Endothelial cell of umbilical vein (primary cell): ENCODE data around the gene TNFSF13. TPM values are rescaled to one million over a fixed set of nuclear protein-coding genes. Genes with fewer than 3 reads are reported as not detected.

ENCODE experiments used
- BruUV-seq: library from RNA; stranded (reverse); fragments of 400-500 nt; replicated peaks from 2 replicates; lab custom pipeline; 2021; lab: Mats Ljungman, UMichigan
- CTCF ChIA-PET: fragments of 300-600, 350-600 bp; sonication (Branson Sonifier 250); formaldehyde crosslinking; loops from one replicate; lab custom pipeline; 2021; ENCODE audit warnings: antibody characterized with exemption, inconsistent platforms; lab: Charles Lee
- POLR2A ChIA-PET: fragments of 300-600, 350-600 bp; sonication (Branson Sonifier 250); formaldehyde crosslinking; loops from one replicate; lab custom pipeline; 2021; ENCODE audit warnings: antibody characterized with exemption, inconsistent platforms; lab: Charles Lee
- DNase-seq: peaks from one replicate; pipeline ENCODE4 v3.0.0-alpha.2; 2011; ENCODE audit warnings: low read depth, low spot score
- FAIRE-seq: peaks from 2 replicates; lab custom pipeline; 2011; peaks lifted over from hg19 to GRCh38; lab: Jason Lieb, UNC
- H2AFZ ChIP-seq: 2 replicates; pipeline ENCODE4 v1.6.0; 2012; ENCODE audit warnings: low read depth, low read length, control low read depth, inconsistent platforms
- H3K27ac ChIP-seq: 2 replicates; pipeline ENCODE4 v1.5.1; 2011; ENCODE audit warnings: low read depth, mild to moderate bottlenecking, control low read depth, low read length, moderate library complexity; ENCODE audit not compliant: insufficient read depth
- H3K27me3 ChIP-seq, 2 experiments: 2 replicates each; pipeline versions ENCODE4 v1.6.0 to v1.6.1; 2011; ENCODE audit warnings: low read length in 2 of 2, mixed read lengths in 1 of 2; ENCODE audit not compliant: control insufficient read depth in 2 of 2, insufficient read depth in 2 of 2
- H3K36me3 ChIP-seq, 2 experiments: 2 replicates in 1 of 2; 3 replicates in 1 of 2; pipeline ENCODE4 v1.5.1; 2011; ENCODE audit warnings: low read length in 2 of 2, mild to moderate bottlenecking in 1 of 2, moderate library complexity in 1 of 2; ENCODE audit not compliant: control insufficient read depth in 2 of 2, insufficient read depth in 2 of 2; ENCODE audit errors: extremely low read depth in 1 of 2
- H3K4me1 ChIP-seq: 3 replicates; pipeline ENCODE4 v1.5.1; 2011; ENCODE audit warnings: mild to moderate bottlenecking, low read length; ENCODE audit not compliant: control insufficient read depth, insufficient read depth; ENCODE audit errors: extremely low read depth
- H3K4me2 ChIP-seq: 2 replicates; pipeline ENCODE4 v1.6.1; 2011; ENCODE audit warnings: low read length, control low read depth, mixed read lengths; ENCODE audit not compliant: insufficient read depth
- H3K4me3 ChIP-seq, 3 experiments: fragments of 200-600 bp in 1 of 3; sonication (generic), shearing (Covaris generic) in 1 of 3; replicated peaks in 1 of 3; 2 replicates each; pipeline ENCODE4 v1.5.1; 2011 to 2016; ENCODE audit warnings: control low read depth in 3 of 3, low read length in 3 of 3, mild to moderate bottlenecking in 2 of 3, inconsistent platforms in 1 of 3, low read depth in 1 of 3, moderate library complexity in 1 of 3; ENCODE audit not compliant: insufficient read depth in 1 of 3
- H3K79me2 ChIP-seq: 2 replicates; pipeline ENCODE4 v1.6.0; 2012; ENCODE audit warnings: low read length, inconsistent platforms; ENCODE audit not compliant: control insufficient read depth, insufficient read depth
- H3K9ac ChIP-seq: replicated peaks from 2 replicates; pipeline ENCODE3; 2011; ENCODE audit warnings: low read length, control low read depth; ENCODE audit not compliant: insufficient read depth; ENCODE audit errors: extremely low read depth
- H3K9me1 ChIP-seq: replicated peaks from 3 replicates; pipeline ENCODE4 v1.6.0; 2011; ENCODE audit warnings: mild to moderate bottlenecking, low read length; ENCODE audit not compliant: control insufficient read depth, insufficient read depth; ENCODE audit errors: extremely low read depth
- H3K9me3 ChIP-seq: replicated peaks from 2 replicates; pipeline ENCODE4 v1.5.1; 2012; ENCODE audit warnings: low read length, inconsistent platforms; ENCODE audit not compliant: control insufficient read depth, insufficient read depth
- H4K20me1 ChIP-seq: replicated peaks from 2 replicates; pipeline ENCODE3; 2011; ENCODE audit warnings: mild to moderate bottlenecking, low read length; ENCODE audit not compliant: control insufficient read depth, insufficient read depth; ENCODE audit errors: extremely low read depth
- CTCF ChIP-seq, 2 donors: IDR thresholded peaks; 1 replicate in 1 of 2; 2 replicates in 1 of 2; pipeline ENCODE4 v1.5.1; 2011; ENCODE audit warnings: low read length in 2 of 2, mild to moderate bottlenecking in 2 of 2, moderate library complexity in 2 of 2, control low read depth in 1 of 2, inconsistent platforms in 1 of 2, low read depth in 1 of 2; ENCODE audit not compliant: insufficient read depth in 1 of 2; ENCODE audit errors: extremely low read depth in 1 of 2
- EZH2 ChIP-seq: IDR thresholded peaks from 2 replicates; pipeline ENCODE4 v1.6.1; 2012; ENCODE audit warnings: borderline replicate concordance, low read depth, mild to moderate bottlenecking, moderate library complexity, low read length, inconsistent platforms; ENCODE audit not compliant: severe bottlenecking
- FOS ChIP-seq: IDR thresholded peaks from 2 replicates; pipeline ENCODE4 v1.6.1; 2011; ENCODE audit warnings: mild to moderate bottlenecking, low read length, moderate library complexity, borderline replicate concordance; ENCODE audit not compliant: insufficient read depth
- GATA2 ChIP-seq: IDR thresholded peaks from 2 replicates; pipeline ENCODE4 v1.7.0; 2011; ENCODE audit warnings: low read depth, mild to moderate bottlenecking, moderate library complexity, mixed read lengths, low read length; ENCODE audit not compliant: insufficient read length, insufficient read depth
- JUN ChIP-seq: IDR thresholded peaks from 2 replicates; pipeline ENCODE4 v1.6.1; 2011; ENCODE audit warnings: borderline replicate concordance, low read depth; ENCODE audit not compliant: insufficient read length, insufficient read depth
- MAX ChIP-seq: IDR thresholded peaks from 2 replicates; pipeline ENCODE4 v1.6.1; 2011; ENCODE audit not compliant: insufficient read depth, insufficient read length
- MYC ChIP-seq: IDR thresholded peaks from one replicate; pipeline ENCODE4 v1.6.1; 2011; ENCODE audit warnings: mild to moderate bottlenecking, low read depth, low read length
- POLR2A ChIP-seq: IDR thresholded peaks from 2 replicates; pipeline ENCODE4 v1.6.1; 2012; ENCODE audit warnings: low read depth, mild to moderate bottlenecking, control low read depth, low read length
- POLR2AphosphoS5 ChIP-seq: IDR thresholded peaks from 2 replicates; pipeline ENCODE4 v1.6.1; 2012; ENCODE audit warnings: low read depth, mild to moderate bottlenecking, control low read depth, low read length, moderate library complexity; ENCODE audit not compliant: insufficient read depth
- dilution Hi-C: fragments of 300-500 bp; cut with MboI; formaldehyde crosslinking; loops from one replicate; pipeline ENCODE4 v1.15.0; 2019; ENCODE audit warnings: low sequenced_read_pairs; ENCODE audit not compliant: extremely low pct_ligation_motif_present
- intact Hi-C: fragments of 100-400 bp; cut with micrococcal nuclease; formaldehyde crosslinking; loops from one replicate; pipeline ENCODE4 v1.10.0; 2022
- polyA plus RNA-seq, 4 experiments: library from polyadenylated mRNA; depleted of rRNA in 3 of 4; stranded (reverse) in 3 of 4; unstranded in 1 of 4; fragments of >200 nt; gene quantifications; 2 replicates each; pipeline versions ENCODE4 v1.2.1 to v1.2.3, GENCODE V29; 2011 to 2012; ENCODE audit warnings: missing spikeins in 1 of 4
- total RNA-seq: library from RNA; stranded (reverse); gene quantifications from 2 replicates; pipeline ENCODE4 v1.2.3, GENCODE V29; 2021

The TNFSF13 gene
- total and polyA plus RNA-seq, 2 donors (not counting 3 experiments of a cell fraction or from before 2014, with no cell fraction given): 3.6 to 5.4 TPM

GRCh38 chr17:7523033-7523432, 35.5 kb upstream of the TNFSF13 start:
- Histone ChIP-seq H3K4me2 (no peak overlapping the region), H3K9me3 (no peaks in the 10 kb centered on the region), H4K20me1 (no peaks in the 10 kb centered on the region), H3K27ac (no peak overlapping the region), H3K9me1 (no peaks in the 10 kb centered on the region), H3K79me2 (no peaks in the 10 kb centered on the region), H3K36me3 (no peaks in the 10 kb centered on the region), H3K9ac (no peak overlapping the region), H3K27me3 (no peaks in the 10 kb centered on the region), H3K4me1 (no peaks in the 10 kb centered on the region), H3K4me3 (no peak overlapping the region), H2AFZ (no peak overlapping the region)
- ChIA-PET CTCF (interaction anchor here (0.6 to 5.7 kb wide), 12 partner anchors 8 to 146 kb away, joined by 3 to 62 read pairs (median 4); partner anchors contain the start of genes SENP3 and TNFSF13), POLR2A (no interaction called here)
- intact Hi-C loops (loop anchor here (2.0 kb wide), 1 partner anchor 38 kb away; the partner anchor contains the start of gene SENP3), dilution Hi-C loops (no loop called here)
- FAIRE-seq: peak; percentile 8
- DNase-seq: peak; percentile 9
- no TSS peak for BruUV-seq
- no peak for TF ChIP-seq POLR2AphosphoS5
- TF ChIP-seq CTCF (IDR thresholded peaks at IDR 0.05; ENCODE audit: extremely low read depth in 1 of 2, insufficient read depth in 1 of 2, low read depth in 1 of 2, low read length in 2 of 2): peak; percentile 22 to 33

- no peaks in the 10 kb centered on the region for H3K4me1 ChIP-seq
- DNase-seq (no peak), FAIRE-seq (no peak)
- no peaks in the 10 kb centered on the region for H3K9me3 ChIP-seq
- no peaks in the 10 kb centered on the region for H3K27me3 ChIP-seq
- no peak for TF ChIP-seq POLR2A
- TF ChIP-seq GATA2: no peak
- TF ChIP-seq JUN: no peak
- no peak for TF ChIP-seq CTCF (IDR thresholded peaks at IDR 0.05; ENCODE audit: extremely low read depth in 1 of 2, insufficient read depth in 1 of 2, low read depth in 1 of 2, low read length in 2 of 2)
- no peak for TF ChIP-seq EZH2
- TF ChIP-seq POLR2AphosphoS5: no peak
- TF ChIP-seq MAX: no peak
- no peak for TF ChIP-seq FOS
- no peak for TF ChIP-seq MYC
- no peak overlapping the region for H3K4me3 ChIP-seq
- H3K4me2 ChIP-seq: no peak overlapping the region
- no TSS peak for BruUV-seq
- intact Hi-C loops: no loop called here
- H3K9me1 ChIP-seq: no peaks in the 10 kb centered on the region
- no peak overlapping the region for H3K9ac ChIP-seq
- no peak overlapping the region for H3K27ac ChIP-seq
- no peaks in the 10 kb centered on the region for H4K20me1 ChIP-seq
- no peaks in the 10 kb centered on the region for H3K79me2 ChIP-seq
- dilution Hi-C loops: no loop called here
- ChIA-PET CTCF (no interaction called here), POLR2A (no interaction called here)
- H3K36me3 ChIP-seq: no peaks in the 10 kb centered on the region
- H2AFZ ChIP-seq: no peak overlapping the region
These were observed 29.7 kb upstream of the TNFSF13 start for GRCh38 chr17:7528842-7529241.
